Vagina (tissue), 2 donors: ENCODE data around the gene CD80. TPM values are rescaled to one million over a fixed set of nuclear protein-coding genes. Genes with fewer than 3 reads are reported as not detected.
"Not testable (repeated sequence)": the region's sequence is repeated elsewhere in the genome, so short reads cannot be mapped to it uniquely, and the experiment has no call there.

Experiments used
- DNase-seq, 2 donors: peaks; one replicate each; pipeline ENCODE4 v3.0.0-alpha.2; 2017; ENCODE audit errors: extremely low spot score in 2 of 2
- H3K27ac ChIP-seq: fragments of 200-600 bp; sonication (generic); one replicate; pipeline ENCODE4 v1.5.1; 2019
- H3K27me3 ChIP-seq: fragments of 200-600 bp; sonication (generic); one replicate; pipeline ENCODE4 v1.5.1; 2019
- H3K36me3 ChIP-seq, 2 donors: fragments of 200-600 bp; sonication (generic); one replicate each; pipeline ENCODE4 v1.5.1; 2017 to 2019
- H3K4me1 ChIP-seq: fragments of 200-600 bp; sonication (generic); one replicate; pipeline ENCODE4 v1.5.1; 2019
- H3K4me3 ChIP-seq, 2 donors: fragments of 200-600 bp; sonication (generic); 1 replicate in 1 of 2; 2 replicates in 1 of 2; pipeline ENCODE4 v1.5.1; 2016 to 2019
- H3K9me3 ChIP-seq: fragments of 200-600 bp; sonication (generic); one replicate; pipeline ENCODE4 v1.5.1; 2019
- POLR2A ChIP-seq, 2 donors: fragments of 450-650 bp; IDR thresholded peaks; one replicate each; pipeline ENCODE4 v1.6.1; 2017; ENCODE audit warnings: antibody characterized with exemption in 2 of 2, mild to moderate bottlenecking in 2 of 2, moderate library complexity in 2 of 2
- POLR2AphosphoS5 ChIP-seq, 2 donors: sonication (generic); formaldehyde crosslinking; IDR thresholded peaks; one replicate each; pipeline ENCODE4 v1.9.0; 2017; ENCODE audit warnings: antibody characterized with exemption in 2 of 2, mild to moderate bottlenecking in 2 of 2, low read depth in 1 of 2; ENCODE audit not compliant: insufficient read depth in 1 of 2
- intact Hi-C: fragments of 100-400 bp; cut with DNase I; formaldehyde crosslinking; loops from one replicate; pipeline ENCODE4 v1.15.1; 2023
- total RNA-seq: library from RNA; depleted of rRNA; stranded (reverse); fragments of >200 nt; gene quantifications from one replicate; pipeline ENCODE4 v1.2.3, GENCODE V29; 2016
- TF ChIP-seq, protein P1 (sequence below), 3 experiments: fragments of 450-650 bp in 2 of 3; fragments of 200-600 bp in 1 of 3; sonication (generic) in 1 of 3; IDR thresholded peaks; one replicate each; pipeline ENCODE4 v1.5.1; 2017 to 2019; ENCODE audit warnings: antibody characterized with exemption in 3 of 3, mild to moderate bottlenecking in 2 of 3, moderate library complexity in 2 of 3

CD80 gene
- total RNA-seq, 1 donor from 2014 or later, result not detected

DNA sequence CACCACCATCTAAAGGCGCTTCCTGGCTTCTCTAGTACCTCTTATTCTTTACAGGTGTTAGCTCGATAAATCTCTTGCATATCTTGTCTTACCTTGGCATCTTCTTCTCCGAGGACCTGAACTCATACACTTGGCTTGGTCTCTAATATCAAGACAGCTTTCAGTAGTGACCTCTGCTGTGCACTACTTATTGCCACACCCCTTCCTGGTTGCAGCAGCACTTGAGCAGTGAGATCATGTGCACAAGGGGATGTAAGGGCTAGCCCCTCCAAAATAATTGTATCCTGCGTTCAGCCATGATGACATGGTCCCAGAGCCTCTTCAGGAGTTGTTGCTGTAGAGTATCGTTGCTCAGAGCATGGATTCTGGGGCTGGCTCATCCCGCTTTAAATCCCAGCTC lies 37.0 kb upstream of the CD80 start:
- Histone ChIP-seq H3K36me3 (no peaks in the 10 kb centered on the region), H3K4me1 (peaks cover 4% of the 10 kb centered on the region), H3K4me3 (no peak overlapping the region), H3K27ac (peak overlapping the region; percentile 48), H3K27me3 (no peaks in the 10 kb centered on the region), H3K9me3 (no peaks in the 10 kb centered on the region)
- TF ChIP-seq POLR2A (IDR thresholded peaks at IDR 0.05), result no peak
- no peak for TF ChIP-seq POLR2AphosphoS5 (IDR thresholded peaks at IDR 0.05; ENCODE audit: insufficient read depth in 1 of 2, low read depth in 1 of 2)
- TF ChIP-seq, protein P1, sequence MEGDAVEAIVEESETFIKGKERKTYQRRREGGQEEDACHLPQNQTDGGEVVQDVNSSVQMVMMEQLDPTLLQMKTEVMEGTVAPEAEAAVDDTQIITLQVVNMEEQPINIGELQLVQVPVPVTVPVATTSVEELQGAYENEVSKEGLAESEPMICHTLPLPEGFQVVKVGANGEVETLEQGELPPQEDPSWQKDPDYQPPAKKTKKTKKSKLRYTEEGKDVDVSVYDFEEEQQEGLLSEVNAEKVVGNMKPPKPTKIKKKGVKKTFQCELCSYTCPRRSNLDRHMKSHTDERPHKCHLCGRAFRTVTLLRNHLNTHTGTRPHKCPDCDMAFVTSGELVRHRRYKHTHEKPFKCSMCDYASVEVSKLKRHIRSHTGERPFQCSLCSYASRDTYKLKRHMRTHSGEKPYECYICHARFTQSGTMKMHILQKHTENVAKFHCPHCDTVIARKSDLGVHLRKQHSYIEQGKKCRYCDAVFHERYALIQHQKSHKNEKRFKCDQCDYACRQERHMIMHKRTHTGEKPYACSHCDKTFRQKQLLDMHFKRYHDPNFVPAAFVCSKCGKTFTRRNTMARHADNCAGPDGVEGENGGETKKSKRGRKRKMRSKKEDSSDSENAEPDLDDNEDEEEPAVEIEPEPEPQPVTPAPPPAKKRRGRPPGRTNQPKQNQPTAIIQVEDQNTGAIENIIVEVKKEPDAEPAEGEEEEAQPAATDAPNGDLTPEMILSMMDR (IDR thresholded peaks at IDR 0.05), result no peak
- DNase-seq, result no peak
- intact Hi-C loops, result no loop called here

DNA sequence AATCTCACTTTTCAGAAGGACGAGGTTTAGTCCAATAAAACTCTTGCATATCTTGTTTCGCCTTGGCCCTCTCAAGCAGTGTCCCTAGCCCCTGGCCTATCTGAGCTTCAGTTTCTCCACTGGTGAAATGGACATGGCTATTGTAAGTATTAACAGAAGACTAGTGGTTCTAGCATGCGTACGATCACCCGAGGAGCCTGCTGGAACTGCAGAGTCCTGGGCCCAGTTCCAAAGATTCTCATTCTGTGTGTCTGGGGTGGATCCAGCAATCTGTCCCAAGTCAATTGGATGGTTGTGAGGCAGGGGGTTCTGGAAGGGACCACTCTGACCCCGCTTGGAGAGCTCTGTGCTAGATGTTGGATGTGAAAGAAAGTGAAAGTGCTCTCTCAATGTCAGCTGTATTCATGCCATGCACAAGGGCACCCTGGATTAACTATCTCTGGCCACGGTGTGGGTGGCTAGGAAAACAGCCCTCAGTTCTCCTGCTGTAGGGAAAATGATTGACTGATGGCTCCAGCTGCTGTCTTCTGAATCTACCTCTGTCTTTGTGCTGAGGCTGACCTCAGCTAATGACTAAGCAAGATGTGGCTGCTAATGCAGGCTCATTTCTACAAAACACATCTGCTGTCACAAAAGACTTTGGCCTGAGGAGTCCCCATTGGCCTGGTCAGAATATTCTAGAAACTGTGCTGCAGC lies 36.4 kb upstream of the CD80 start:
- H3K9me3 ChIP-seq, result no peaks in the 10 kb centered on the region
- no peaks in the 10 kb centered on the region for H3K27me3 ChIP-seq
- H3K27ac ChIP-seq, result peak overlapping the region; percentile 48
- H3K36me3 ChIP-seq, result no peaks in the 10 kb centered on the region
- peak in 1 of 2 donors; percentile 74 for DNase-seq
- TF ChIP-seq POLR2AphosphoS5 (IDR thresholded peaks at IDR 0.05; ENCODE audit: insufficient read depth in 1 of 2, low read depth in 1 of 2) (no peak), POLR2A (IDR thresholded peaks at IDR 0.05) (no peak)
- TF ChIP-seq, protein P1 (IDR thresholded peaks at IDR 0.05), result no peak
- H3K4me1 ChIP-seq, result peaks cover 4% of the 10 kb centered on the region
- intact Hi-C loops, result no loop called here
- peak overlapping the region; percentile 22 to 37 for H3K4me3 ChIP-seq

DNA sequence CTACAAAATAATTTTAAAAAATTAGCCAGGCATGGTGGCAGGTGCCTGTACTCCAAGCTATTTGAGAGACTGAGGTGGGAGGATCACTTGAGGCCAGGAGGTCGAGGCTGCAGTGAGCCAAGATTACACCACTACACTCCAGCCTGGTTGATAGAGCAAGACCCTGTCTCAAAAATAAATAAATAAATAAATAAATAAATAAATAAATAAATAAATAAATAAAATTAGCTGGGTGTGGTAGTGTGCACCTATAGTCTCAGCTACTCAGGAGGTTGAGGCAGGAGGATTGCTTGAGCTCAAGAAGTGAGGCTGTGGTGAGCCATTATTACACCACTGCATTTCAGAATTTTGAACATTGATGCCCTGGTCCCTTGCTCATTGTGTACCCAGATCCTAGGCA lies 35.5 kb upstream of the CD80 start:
- H3K9me3 ChIP-seq, H3K27me3 ChIP-seq, H3K4me3 ChIP-seq, intact Hi-C loops, H3K4me1 ChIP-seq, H3K36me3 ChIP-seq, H3K27ac ChIP-seq: not testable (repeated sequence)
- DNase-seq, result peak in 1 of 2 donors; percentile 32

DNA sequence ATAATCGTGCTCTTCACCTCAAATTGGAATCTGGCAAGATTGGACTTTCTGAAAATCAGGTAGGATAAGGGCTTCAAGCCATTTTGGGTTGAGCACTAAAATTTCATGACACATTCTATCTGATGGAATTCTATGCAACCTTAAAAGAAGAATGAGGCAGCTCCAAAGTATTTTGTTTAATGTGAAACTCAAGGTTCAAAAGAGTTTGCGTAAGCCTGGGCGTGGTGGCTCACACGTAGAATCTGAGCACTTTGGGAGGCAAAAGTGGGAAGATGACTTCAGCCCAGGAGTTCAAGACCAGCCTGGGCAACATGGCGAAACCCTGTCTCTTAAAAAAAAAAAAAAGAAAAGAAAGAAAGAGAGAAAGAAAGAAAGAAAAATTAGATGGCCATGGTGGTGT lies 34.7 kb upstream of the CD80 start:
- Histone ChIP-seq H3K27me3 (no peaks in the 10 kb centered on the region), H3K4me3 (no peak overlapping the region), H3K9me3 (no peaks in the 10 kb centered on the region), H3K4me1 (peaks cover 4% of the 10 kb centered on the region), H3K27ac (no peak overlapping the region), H3K36me3 (no peaks in the 10 kb centered on the region)
- DNase-seq, result no peak
- TF ChIP-seq, protein P1 (IDR thresholded peaks at IDR 0.05), result no peak
- TF ChIP-seq POLR2AphosphoS5 (IDR thresholded peaks at IDR 0.05; ENCODE audit: insufficient read depth in 1 of 2, low read depth in 1 of 2) (no peak), POLR2A (IDR thresholded peaks at IDR 0.05) (no peak)
- intact Hi-C loops, result no loop called here

DNA sequence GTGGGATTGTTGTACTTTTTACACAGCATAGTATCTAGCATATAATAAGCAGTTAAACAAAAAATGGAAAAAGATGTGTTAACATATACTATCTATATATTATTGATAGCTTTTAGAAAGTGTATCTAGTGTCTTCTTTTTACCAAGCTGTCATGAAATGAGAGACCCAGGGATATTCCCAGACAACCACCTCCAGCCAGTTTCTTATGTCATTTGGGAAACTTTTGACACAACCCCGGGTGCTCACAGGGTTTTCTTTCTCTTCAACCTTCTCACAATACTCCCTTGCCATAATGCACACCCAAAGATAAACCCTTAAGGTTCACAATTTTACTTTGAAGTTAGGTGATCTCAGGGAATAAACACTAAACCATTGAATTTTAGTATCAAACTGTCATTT lies 33.4 kb upstream of the CD80 start:
- H3K9me3 ChIP-seq, result no peaks in the 10 kb centered on the region
- no peak overlapping the region for H3K27ac ChIP-seq
- no peak for DNase-seq
- no peaks in the 10 kb centered on the region for H3K27me3 ChIP-seq
- no peak overlapping the region for H3K4me3 ChIP-seq
- H3K4me1 ChIP-seq, result peaks cover 4% of the 10 kb centered on the region
- TF ChIP-seq POLR2AphosphoS5 (IDR thresholded peaks at IDR 0.05; ENCODE audit: insufficient read depth in 1 of 2, low read depth in 1 of 2) (no peak), POLR2A (IDR thresholded peaks at IDR 0.05) (no peak)
- TF ChIP-seq, protein P1 (IDR thresholded peaks at IDR 0.05), result no peak
- H3K36me3 ChIP-seq, result no peaks in the 10 kb centered on the region
- intact Hi-C loops, result no loop called here
